Measurements from ENCODE around the gene SAPCD1.
A peak's percentile ranks its signal among the peaks of the same experiment; 100 is the strongest.

The SAPCD1 gene

GRCh38 chr6:31729979-31730630 lies 32.4 kb upstream of the SAPCD1 start:
- DNase-seq = peak; percentile 78

- no peak for DNase-seq
These were observed 31.8 kb upstream of the SAPCD1 start for GRCh38 chr6:31730631-31731086.

- no peak for DNase-seq
These were observed 30.4 kb upstream of the SAPCD1 start for GRCh38 chr6:31732029-31732428.

- DNase-seq = no peak
These were observed 28.7 kb upstream of the SAPCD1 start for GRCh38 chr6:31733734-31734133.

- DNase-seq = no peak
These were observed 28.1 kb upstream of the SAPCD1 start for GRCh38 chr6:31734247-31734820.

GRCh38 chr6:31734821-31735406 lies 27.5 kb upstream of the SAPCD1 start:
- DNase-seq = peak; percentile 81

- peak; percentile 79 for DNase-seq
These were observed 26.3 kb upstream of the SAPCD1 start, which contains the start of gene CLIC1 for GRCh38 chr6:31736021-31736767. Gene CLIC1 (minus strand): TSS chr6:31736530. CDS start chr6:31736300, 230 bp downstream.

GRCh38 chr6:31736768-31737314 lies 25.6 kb upstream of the SAPCD1 start:
- DNase-seq = no peak

GRCh38 chr6:31737315-31737990 lies 25.0 kb upstream of the SAPCD1 start:
- peak; percentile 21 for DNase-seq

GRCh38 chr6:31737991-31738979 lies 24.2 kb upstream of the SAPCD1 start:
- peak; percentile 83 for DNase-seq

- DNase-seq = peak; percentile 97
These were observed 22.6 kb upstream of the SAPCD1 start, which contains the start of gene MSH5 for GRCh38 chr6:31739639-31740396. Gene MSH5 (plus strand): TSS chr6:31740005. CDS start chr6:31740467, 462 bp downstream.

- no peak for DNase-seq
These were observed 21.8 kb upstream of the SAPCD1 start for GRCh38 chr6:31740397-31741223.

GRCh38 chr6:31741815-31742214 lies 20.6 kb upstream of the SAPCD1 start:
- no peak for DNase-seq

- no peak for DNase-seq
These were observed 19.6 kb upstream of the SAPCD1 start for GRCh38 chr6:31742894-31743293.

GRCh38 chr6:31744422-31744821 lies 18.0 kb upstream of the SAPCD1 start:
- no peak for DNase-seq

- no peak for DNase-seq
These were observed 13.0 kb upstream of the SAPCD1 start for GRCh38 chr6:31749301-31750036.

GRCh38 chr6:31750411-31751022 lies 11.9 kb upstream of the SAPCD1 start:
- DNase-seq = no peak

- DNase-seq = no peak
These were observed 9.6 kb upstream of the SAPCD1 start for GRCh38 chr6:31752739-31753319.

Measured in CD4-positive, alpha-beta T cell treated with Interleukin-12 subunit alpha and Interleukin-12 subunit beta, for 1 hour (primary cell).